ENCODE data around the gene AVP.

DNA sequence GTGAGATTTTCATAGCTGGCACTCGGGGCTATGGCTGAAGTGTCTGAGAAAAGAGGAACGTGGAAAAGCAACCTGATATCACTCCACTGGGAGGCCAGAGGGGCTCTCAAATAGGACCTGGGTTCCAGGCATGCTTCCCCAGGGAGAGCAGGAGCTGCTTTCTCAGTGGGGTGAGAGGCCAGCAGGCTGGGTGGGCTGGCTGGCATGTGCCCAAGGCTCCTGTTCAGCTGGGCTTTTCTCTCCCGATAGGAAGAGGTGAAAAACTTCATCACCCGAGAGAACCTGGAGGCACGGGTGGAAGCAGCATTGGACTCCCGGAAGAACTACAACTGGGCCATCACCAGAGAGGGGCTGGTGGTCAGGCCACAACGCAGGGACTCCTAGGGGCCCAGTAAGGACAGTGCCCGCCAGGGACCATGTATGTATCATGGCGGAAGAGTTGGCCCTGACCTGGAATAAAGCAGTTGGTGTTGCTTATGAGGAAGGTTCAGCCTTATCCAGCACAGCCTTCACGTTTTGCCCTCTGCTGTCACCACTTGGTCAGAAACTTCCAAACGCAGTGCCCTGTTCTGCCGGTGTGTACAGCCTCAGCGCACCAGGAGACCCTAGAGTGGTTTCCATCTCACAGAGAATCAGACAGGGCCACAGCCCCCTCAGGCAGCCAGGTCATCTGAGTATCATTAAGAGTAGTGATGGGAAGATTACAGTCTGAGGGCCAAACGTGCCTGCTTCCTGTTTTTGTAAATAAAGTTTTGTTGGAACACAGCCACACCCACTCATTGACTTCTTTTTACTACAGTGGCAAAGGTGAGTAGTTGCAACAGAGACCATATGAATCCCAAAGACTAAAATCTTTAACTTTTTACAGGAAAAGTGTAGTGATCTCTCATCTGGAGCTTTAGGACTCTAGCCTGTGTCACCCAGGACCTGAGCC, 36.8 kb downstream of the AVP start:
- TF ChIP-seq CTCF (IDR thresholded peaks at IDR 0.05; ENCODE audit: insufficient read depth, low read length, poor library complexity, severe bottlenecking) (no peak), EZH2phosphoT487 (conservative IDR thresholded peaks at IDR 0.05; ENCODE audit: low read length) (no peak)

Measured in SU-DHL-6 (cell line).